GM21367 (cell line): ENCODE data around the gene SRCAP.

ENCODE experiments used
- ATAC-seq: cut with Tn5 transposase; IDR thresholded peaks from one replicate; pipeline ENCODE4 v1.9.1; 2021; ENCODE audit not compliant: unreplicated experiment

Gene SRCAP

DNA sequence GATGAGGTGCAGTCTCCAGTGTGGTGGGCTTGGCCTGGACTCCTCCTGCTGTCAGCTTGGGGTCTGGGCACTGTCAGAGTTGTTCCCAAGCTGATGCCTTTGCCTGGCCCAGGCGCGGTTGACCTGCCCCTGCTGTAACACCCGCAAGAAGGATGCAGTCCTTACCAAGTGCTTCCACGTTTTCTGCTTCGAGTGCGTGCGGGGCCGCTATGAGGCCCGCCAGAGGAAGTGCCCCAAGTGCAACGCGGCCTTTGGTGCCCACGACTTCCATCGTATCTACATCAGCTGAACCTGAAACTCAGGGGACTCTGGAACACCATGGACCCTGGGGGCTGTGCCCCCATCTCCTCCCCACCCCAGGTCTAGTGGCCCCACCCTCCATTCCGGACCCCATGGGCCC is 74.9 kb downstream of the SRCAP start:
- no peak for ATAC-seq

DNA sequence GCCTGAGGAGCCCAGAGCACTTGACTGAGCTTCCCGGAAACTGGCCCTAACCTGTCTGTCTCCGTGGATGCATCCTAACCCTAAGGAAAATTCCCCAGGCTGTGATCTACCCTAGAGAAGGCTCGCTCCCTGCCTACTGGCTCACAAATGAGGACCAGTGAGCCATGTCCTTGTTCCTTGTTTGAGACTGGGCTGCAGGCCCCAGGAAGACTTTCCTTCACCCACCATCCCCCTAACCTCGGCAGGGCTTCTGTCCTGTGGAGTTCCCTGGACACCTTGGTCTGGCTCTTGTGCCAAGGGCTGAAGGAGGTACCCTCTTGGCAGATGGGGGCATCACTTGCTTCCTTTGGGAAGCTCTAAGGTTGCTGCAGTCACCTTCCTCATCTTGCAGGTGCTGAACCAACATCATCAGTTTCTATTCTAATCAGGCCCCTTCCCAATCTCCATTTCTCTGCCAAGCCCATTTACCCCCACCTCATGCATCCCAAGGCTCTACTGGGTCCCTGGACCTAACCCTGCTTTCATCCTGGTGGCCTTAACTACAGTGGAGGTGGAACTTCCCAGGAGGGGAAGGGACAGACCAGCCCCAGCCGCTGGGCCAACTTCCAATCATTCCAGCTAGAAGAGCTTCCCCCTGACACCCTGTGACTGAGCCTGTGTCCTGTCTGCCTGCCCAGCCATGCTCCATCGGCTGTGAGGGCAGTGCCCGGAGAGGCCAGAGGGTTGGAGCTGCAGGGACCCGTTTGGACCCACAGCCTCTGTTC is 75.6 kb downstream of the SRCAP start:
- no peak for ATAC-seq

DNA sequence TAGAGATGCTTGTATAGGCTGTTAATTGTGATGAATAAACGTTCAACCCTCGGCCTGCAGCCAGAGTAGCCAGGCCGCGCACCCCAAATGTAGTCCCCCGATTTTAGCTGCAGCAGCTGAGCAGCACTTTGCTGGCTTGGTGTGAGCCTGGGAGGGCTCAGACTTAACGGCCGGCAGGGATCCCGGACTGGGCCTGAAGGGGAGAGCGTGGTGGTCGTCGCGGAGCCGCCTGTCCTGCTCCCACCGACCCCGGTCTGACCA is 76.1 kb downstream of the SRCAP start:
- ATAC-seq, result no peak

DNA sequence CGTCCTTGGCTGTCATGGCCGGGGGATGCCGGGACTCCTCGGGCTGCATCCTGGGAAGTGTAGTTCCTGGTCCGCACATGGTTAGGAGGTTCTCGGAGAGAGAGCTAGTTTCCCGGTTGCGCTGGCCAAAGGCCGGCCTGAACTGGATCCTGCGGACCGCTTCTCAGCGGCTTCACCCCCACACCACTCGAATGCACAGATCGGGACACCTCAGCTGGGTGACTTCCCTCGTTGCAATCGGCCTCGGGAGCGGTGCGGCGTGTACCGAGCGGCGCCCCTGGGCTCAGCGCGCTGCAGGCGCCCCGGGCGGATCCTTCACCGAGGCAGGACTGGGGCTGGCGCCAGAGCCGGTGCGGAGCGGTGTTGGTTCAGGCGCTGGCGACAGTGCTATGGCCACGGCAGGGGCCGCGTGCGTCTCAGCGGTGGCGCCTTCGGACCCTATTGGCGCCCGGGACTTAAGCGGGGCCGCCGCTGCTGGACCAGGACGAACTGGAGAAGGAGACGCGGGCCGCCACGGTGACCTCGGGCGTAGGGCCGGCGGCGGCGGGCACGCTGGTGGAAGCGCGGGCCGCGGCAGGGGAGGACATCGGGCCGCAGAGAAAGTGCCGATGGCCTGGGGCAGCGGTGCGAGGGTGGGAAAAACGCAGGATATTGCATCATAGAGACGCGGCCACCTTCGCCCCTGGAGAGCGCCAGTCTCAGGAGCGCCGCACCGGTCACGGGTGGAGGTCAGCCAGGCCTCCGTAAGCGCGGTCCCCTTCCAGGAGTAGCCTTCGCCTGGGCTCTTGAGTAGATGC is 76.6 kb downstream of the SRCAP start:
- peak; percentile 46 for ATAC-seq

DNA sequence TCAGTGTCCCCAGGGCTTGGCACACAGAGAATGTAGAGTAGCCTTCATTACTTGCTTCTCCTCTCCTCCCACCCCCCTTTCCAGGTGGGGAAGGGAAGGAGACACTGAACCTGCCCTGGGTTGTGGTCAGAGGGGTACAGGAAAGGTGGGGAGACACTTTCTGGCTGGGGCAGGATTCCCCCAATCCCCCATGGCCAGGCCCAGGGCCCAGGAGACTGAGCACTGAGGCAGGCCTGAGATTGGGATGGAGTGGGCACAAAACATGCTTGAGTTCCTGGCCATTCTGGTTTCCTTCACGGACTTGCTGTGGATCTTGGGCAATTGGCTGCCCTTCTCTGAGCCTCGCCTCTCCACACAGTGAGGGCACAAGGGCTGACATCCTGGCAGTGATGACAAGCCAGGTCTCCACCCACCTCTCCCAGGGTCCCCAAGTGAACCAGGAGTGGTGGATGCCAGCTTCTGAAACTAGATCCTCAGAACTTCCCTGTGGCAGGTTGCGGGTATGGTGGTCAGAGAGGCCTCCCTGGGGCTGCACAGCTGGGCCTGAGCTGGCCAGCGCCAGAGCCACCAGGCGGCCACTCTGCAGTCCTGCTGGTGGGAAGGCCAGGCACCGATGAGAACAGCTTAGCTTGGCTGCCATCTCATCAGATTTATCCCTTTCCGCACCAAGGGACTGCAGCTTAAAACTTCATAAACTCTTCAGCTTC is 78.8 kb downstream of the SRCAP start:
- ATAC-seq, result no peak

DNA sequence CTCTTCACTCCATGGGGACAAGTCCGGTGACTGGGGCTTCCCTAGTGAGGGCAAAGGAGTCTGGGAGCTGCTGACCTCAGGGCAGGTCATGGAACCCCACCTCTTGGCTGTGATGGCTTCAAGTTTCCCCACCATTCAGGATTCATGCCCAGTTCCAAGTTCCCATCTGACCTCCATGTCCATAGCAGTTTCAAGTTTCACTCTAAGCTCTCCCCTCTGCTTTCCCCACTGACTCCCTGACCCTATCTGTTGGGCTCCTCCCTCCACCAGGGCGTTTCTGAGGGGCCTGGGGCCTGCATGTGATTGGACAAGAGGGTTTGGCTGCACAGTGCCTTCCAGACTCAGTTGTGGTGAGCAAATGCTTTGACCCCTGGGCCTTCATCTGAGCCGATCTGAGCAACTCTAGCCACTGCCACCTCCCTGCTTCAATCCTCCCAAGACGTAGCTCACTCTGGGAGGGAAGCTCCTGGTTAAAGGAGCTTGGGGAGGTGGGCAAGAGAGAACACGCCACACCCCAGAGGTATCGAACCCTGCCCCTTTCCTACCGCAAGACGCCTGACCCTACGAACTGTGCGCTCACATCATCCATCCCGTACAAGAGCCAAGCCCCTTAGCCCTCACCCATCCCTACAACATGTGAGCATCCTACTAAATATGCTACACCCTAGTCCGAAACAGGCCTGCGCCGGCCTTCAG is 79.7 kb downstream of the SRCAP start:
- ATAC-seq, result no peak

DNA sequence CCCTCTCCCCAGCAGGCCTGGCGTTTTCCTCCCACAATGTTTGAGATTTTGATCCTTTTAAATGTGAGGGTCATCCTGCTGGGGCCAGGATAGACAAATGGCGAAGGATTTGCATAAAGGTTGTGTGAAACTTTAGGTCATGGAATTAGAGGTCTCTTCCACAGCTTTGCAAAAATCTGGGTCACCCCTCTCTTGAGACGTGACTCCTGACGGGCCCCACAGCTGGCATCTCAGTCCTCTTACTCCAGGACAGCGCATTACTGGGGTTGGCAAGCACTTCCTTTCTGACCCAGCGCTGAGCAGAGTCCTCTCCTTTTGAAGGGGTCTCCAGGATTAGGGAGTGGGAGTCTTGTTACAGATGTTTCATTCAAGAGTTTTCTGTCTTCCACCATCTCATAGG is 80.6 kb downstream of the SRCAP start:
- ATAC-seq, result no peak

DNA sequence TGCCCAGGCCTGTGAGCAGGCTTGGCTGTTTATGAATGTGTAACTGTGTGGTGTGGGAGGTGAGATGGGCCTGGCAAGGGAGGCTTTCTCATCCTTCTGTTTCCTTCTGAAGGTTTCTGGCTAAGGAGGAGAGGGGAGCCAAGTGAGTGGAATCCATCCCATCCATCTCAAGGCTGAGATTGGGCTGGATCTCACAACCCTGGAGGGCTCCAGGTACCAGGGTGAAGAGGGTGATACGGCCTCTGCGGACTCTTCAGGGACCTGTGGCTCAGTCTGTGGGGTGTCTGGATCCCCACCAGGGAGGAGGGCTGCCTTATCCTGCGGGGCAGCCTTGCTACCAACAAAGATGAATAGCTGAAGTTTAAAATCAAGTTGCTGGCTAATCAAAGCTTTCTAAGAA is 81.0 kb downstream of the SRCAP start:
- no peak for ATAC-seq

DNA sequence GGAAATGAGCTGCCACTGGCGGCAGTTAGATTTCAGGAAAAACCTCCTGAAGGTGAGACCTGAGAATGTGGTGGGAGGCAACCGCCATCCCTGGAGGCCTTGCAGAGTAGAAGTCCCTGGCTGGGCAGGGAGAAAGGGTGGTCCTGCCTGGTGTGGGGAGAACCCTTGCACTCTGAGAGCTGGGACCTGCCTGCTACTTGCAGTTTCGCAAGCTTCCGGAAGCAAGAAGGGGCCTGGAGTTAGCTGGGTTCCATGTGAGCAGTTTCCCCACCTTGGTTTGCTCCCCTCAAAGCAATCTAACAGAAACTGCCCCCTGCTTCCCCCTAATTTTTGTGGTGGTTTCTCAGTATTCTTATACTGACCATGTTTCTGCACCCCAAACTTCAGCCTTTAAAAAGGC is 81.6 kb downstream of the SRCAP start:
- ATAC-seq, result no peak

DNA sequence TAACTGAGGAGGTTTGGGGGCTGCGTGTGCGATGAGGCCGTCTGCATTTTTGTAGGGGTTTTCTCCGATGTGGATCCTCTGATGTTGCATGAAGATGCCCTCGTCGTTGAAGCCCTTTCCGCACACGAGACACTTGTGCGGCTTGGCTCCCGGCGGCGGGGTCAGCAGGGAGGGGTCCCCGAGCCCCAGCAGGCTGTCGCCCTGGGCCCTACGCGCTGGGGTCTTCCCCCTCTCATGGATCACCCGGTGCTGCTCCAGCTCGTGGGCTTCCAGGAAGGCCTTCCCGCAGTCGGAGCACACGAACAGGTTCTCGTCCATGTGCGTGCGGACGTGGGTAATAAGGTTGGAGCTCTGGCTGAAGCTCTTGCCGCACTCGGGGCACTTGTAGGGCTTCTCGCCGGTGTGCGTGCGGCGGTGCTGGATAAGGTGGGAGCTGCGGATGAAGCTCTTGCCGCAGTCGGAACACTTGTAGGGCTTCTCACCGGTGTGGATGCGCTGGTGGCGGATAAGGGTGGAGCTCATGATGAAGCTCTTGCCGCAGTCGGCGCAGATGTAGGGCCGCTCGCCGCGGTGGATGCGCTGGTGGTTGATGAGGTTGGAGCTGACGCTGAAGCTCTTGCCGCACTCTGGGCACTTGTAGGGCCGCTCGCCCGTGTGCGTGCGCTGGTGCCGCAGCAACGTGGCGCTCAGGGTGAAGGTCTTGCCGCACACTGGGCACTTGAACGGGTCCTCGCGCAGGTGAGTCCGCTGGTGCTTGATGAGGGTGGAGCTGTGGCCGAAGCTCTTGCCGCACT is 83.7 kb downstream of the SRCAP start:
- no peak for ATAC-seq

DNA sequence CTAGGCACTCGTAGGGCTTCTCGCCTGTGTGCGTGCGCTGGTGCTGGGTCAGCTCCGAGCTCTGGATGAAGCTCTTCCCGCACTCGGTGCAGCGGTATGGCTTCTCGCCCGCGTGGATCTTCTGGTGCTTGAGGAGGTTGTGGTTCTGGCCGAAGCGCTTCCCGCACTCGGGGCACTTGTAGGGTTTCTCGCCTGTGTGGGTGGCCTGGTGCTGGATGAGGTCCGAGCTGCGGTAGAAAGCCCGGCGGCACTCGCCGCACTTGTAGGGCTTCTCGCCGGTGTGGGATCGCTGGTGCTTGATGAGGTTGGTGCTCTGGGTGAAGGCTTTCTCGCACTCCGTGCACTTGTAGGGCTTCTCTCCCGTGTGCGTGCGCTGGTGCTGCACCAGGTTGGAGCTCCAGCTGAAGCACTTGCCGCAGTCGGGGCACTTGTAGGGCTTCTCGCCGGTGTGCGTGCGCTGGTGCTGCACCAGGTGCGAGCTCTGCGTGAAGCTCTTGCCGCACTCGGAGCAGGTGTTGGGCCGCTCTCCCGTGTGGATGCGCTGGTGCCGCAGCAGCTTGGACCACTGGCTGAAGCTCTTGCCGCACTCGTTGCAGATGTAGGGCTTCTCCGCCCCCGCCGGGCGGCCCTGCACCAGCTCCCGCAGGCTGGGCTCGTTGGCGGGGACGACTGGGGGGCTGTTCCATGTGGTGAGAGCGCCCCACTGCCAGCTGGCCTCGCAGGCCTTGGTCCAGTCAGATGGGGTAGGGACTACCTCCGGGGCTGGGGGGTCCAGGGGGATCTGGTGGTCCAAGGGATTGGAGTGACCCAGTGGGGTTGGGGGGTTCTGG is 84.5 kb downstream of the SRCAP start:
- no peak for ATAC-seq

DNA sequence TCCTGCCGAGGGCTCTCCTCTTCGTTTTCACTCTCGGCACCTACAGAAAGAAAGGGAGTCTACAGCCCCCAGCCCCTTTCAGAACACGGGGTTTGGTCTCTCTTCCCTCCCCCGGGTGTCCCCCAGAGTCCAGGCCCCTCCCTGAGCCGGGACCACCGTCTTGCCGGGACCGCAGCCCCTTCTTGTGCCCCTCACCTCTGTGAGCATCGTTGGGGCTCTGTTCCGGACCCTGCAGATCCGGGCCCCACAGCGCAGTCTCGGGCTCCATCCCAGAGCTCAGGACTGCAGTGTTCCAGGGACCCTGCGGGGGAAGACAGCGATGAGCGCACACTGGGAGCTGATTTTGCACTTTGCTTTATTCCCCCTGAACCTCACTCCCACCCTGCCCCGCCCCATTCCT is 85.2 kb downstream of the SRCAP start:
- no peak for ATAC-seq

DNA sequence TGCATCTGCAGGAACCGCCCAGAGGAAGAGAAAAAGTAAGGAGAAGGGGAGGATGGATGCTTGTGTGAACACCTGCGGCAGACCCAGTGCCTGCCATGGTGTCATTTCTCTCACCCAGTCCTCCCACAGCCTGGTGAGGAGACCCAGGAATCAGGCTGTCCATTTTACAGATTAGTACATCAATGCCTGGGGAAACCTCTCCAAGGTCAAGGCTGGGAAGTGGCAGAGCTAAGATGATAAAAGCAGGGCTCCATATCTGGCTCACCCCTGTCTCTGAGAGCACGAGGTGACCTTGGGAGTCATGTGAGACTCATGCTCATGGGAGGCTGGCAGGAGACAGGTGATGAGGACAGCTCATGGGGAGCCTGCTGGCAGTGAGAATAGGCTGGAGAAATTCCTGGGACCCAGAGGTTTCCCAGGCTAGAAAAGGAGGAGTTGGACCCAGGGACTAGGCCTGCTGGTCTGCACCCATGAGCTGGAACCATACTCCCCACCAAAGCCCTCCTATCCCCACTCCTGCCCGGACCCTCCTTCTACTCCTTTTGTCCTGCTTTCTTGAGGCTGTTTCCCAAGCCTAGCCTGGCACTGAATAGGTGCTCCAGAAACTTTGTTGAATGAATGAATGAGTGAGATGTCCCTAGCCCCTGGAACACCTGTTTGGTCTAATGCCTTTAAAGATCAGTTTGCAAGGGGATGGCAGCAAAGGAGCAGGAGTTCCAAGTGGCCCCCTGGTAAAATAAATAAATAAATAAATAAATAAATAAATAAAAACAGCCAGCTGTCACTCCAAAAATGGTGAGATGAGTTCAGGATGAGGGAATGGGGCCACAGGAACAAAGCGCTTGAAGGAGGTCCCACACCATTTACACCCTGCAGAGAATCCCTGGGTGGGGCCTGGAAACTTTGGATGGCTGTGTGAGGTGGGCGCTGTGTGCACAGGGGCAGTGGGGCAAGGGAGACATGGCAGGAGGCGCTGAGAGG is 86.4 kb downstream of the SRCAP start:
- no peak for ATAC-seq

DNA sequence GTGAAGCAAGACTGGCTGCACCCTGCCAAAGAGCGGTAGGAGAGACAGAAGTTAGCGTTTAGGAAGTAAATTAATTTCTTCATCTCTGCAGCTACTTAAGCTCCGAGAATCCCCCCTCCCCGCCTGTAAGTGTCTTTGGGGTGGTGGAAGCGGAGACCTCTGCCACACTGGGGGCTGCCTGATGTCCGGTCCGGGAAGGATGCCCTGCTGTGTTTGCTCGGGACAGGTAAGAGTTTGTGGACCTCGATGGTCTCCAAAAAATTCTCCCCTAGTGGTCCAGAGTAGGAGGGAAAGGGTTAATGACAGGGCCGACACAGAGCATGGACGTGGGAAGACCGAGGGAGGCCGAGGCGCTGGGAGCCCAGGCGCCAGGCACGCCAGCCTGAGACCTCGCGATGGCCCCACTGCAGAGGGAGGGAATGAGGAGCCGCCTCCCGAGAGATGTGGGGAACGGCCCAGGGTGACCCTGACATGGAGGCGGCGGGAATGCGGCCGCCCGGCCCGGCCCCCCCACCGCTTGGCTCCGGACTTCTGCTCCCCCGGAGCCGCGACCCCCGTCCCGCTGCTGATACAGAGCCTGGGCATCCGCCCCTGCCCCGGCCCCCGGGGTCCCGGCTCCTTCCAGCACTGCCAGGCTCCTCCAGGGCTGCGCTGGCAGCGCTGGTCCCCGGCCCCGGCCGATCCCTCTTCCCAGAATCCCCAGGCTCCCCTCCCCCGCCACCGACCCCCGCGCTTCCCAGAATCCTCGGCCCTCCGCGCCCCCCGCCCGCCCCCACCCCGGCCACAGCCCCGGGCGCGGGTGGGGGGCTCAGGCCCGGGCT is 87.4 kb downstream of the SRCAP start:
- no peak for ATAC-seq

DNA sequence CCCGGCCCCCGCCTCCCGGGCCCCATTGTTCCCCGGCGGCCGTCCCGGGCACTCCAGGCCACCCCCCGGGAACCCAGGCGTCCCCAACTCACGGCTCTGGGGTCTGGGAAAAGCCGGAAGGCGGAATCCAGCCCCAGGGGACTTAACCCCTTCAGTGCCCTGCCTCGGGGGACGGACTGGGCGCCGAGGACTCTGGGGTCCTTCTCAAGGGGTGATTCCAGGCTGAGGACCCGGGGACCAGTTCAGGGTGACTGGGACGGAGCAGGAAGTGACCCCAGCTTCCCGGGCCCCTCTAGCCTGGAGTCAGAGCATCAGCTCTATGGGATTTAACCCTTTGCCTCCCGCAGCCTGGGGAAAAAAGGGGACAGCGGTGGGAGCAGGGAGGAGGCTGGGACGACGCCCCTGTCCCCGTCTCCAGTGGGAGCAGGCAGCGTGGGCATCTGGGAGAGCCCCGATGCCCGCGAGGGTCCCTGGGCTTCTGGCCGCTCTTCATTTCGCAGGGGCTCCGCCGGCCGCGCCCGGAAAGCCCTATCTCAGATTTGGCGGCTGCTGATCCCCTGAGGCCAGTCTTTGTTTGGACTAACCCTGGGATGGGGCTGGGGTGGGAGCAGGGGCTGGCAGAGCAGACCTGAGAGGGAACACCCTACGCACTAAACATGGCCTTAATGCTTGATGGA is 88.1 kb downstream of the SRCAP start, which contains the start of gene ZNF629:
Gene ZNF629, minus strand, starts transcription at position 270 of the 677 bp plus-strand sequence. CDS start 2,723 bp downstream, outside the sequence.
- no peak for ATAC-seq

DNA sequence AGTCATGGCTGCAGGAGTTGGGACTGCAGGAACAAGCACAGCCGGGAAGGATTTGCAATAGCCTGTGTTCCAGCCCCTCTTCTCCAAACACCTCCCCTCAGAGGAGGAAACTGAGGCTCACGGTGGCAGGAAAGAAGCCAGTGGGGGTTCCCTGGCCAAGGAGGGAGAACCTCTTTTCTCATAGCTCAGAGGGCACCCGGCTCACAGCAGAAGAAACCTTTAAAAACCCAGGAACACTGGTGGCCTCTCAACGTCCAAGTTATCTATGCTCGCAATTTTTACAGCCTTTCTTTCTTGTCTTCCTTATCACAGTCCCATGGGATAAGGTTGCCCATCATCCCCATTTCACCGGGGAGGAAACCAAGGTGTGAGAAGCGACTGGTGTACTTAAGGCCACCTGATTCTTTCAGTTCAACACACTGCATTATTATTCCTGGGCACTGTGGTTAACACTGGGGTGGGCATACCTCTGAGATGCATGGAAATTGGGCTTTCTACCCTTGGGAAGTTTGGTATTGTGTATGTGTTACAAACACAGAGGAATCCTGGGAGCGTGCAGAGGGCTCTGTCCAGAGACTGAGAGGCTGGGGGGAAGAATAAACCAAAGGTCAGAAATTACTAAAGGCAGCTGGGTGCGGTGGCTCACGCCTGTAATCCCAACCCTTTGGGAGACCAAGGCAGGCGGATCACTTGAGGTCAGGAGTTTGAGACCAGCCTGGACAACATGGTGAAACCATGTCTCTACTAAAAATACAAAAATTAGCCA is 88.8 kb downstream of the SRCAP start:
- ATAC-seq, result no peak
